Cerebellar nuclear complex (tissue), 1 donor: ENCODE data around the gene PDE4DIP.
"Not testable (repeated sequence)": the region's sequence is repeated elsewhere in the genome, so short reads cannot be mapped to it uniquely, and the experiment has no call there.

Experiments used
- DNase-seq, 2 experiments: peaks; one replicate each; lab custom pipeline; 2025; lab: John Stamatoyannopoulos, UW

Gene PDE4DIP

GRCh38 chr1:148874408-148875388 is 30.5 kb downstream of the PDE4DIP start:
- DNase-seq: not testable (repeated sequence)

- not testable (repeated sequence) for DNase-seq
Observed at GRCh38 chr1:148879812-148880416, 35.7 kb downstream of the PDE4DIP start.

- DNase-seq: not testable (repeated sequence)
Observed at GRCh38 chr1:148881261-148881660, 37.0 kb downstream of the PDE4DIP start.

DNA sequence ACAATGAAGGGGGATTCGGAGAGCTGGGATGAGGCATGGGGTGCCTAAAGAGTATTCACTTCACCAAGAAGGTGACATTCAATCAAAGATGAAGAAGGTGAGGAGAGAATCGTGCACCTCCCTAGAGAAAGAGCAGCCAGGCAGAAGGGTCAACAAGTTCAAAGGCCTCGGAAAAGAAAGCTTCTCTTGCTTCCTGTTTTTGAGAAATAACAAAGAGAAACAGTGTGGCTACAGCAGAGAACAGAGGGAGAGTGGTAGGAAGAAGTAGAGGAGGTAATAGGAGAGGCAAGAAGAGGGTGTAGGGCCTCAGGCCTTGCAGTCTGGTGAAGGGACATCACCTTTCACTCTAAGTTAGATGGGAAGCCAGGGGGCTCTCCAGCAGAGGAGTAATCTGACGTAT is 41.0 kb downstream of the PDE4DIP start:
- not testable (repeated sequence) for DNase-seq

DNA sequence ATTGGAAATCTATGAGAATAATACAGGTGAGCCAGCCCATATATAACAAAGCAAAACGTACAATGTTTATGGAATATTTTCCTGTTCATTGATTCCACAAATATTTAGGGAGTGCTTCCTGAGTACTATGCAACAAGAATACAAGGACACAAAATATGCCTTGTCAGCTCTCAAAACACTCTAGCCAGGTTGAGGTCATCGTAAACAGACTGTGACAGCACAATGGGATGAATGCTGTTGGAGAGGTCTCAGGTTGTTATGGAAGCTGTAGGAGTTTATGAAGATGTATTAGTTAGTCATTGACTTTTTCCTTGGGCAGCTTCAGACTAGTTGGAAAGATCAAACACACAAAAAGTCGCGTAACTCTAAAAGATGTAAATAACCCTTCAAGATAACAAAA is 42.1 kb downstream of the PDE4DIP start:
- not testable (repeated sequence) for DNase-seq

- not testable (repeated sequence) for DNase-seq
Observed at GRCh38 chr1:148888597-148888996, 44.4 kb downstream of the PDE4DIP start.

DNA sequence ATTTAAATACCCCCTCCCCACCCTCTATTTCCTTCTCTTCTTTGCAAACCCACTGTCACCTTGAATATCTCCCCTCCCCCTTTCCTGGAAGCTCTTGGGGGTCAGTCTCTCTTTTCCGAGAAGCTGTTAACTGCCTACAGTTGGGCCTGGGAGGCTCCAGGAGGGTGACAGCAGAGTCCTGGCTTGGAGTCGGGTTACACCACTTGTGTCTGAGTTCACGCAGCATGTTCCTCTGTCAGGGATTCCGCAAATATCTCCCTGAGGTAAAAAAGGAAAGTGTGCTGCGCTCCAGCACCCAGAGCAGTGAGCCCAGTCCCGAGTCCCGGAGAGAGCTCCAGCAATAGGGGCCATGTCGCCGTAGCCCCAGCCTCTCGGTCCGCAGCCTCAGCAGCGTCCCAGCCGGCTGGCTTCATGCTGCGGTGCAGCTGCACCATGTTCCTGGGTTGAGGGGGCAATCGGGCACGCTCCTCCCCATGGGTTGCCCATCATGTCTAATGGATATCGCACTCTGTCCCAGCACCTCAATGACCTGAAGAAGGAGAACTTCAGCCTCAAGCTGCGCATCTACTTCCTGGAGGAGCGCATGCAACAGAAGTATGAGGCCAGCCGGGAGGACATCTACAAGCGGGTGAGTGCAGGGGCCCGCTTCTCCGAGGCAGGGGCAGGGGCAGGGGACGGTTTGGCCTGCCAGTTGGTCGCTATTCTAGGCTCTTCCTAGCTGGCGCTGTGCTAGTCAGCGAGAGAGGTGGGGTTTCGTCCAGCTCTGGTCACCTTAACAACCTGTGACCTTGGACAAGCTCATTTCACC is 45.2 kb downstream of the PDE4DIP start:
- not testable (repeated sequence) for DNase-seq

DNA sequence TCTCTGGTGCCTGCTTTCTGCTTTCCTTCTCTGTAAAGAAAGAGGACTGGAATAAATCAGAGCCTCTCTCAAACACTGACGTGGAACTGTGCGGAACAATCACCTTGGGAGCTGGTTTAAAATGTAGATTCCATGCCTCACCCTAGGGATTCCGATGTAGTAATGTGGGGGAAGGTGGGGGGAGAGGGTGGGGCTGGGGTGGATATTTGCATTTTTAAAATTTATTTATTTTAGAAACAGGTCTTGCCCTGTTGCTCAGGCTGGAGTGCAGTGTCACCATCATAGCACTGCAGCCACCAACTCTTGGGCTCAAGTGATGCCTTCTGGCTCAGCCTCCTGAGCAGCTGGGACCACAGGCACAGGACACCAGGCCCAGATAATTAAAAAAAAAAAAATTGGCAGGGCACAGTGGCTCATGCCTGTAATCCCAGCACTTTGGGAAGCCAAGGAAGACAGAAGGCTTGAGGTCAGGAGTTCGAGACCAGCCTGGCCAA is 45.9 kb downstream of the PDE4DIP start:
- not testable (repeated sequence) for DNase-seq

GRCh38 chr1:148894360-148895352 is 50.4 kb downstream of the PDE4DIP start:
- not testable (repeated sequence) for DNase-seq

- DNase-seq: not testable (repeated sequence)
Observed at GRCh38 chr1:148900026-148900425, 55.8 kb downstream of the PDE4DIP start.

GRCh38 chr1:148900691-148901090 is 56.5 kb downstream of the PDE4DIP start:
- DNase-seq: not testable (repeated sequence)

DNA sequence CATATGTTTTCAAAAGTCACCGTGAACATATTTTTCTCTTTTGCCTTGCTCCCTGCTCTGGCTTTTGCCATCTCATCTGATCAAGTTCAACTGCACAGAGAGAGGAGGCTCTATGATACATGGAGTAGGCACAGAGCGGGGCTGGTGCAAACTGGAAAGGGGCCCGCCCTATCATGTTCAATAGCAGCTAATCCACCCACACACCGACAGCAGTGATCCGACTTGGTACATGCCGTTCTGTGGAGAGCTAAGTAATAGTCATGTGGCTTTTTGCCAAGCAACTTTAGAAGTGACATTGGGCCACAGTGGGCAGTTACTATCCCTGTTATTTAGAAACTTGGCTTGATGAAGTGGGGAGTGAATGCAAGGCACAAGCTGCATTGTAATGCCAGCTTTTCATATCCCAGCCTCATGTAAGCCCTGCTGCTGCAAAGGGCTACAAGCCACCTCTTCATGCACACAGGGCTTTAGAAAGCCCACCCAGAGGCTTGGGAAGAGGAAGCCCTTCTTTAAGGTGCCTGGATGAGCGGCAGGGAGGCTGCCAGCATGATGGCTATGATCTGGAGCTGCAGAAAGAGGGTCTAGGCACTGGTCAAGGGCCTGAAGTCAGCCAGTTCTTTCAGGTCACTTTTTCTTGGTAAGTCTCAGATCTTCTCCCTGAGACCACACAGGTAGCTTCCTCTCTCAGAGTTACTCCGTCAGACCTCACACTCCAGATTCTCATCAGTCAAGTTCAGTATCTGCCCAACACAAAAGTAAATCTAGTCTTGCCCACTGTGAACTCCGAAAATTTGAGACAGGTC is 57.1 kb downstream of the PDE4DIP start:
- not testable (repeated sequence) for DNase-seq

- DNase-seq: not testable (repeated sequence)
Observed at GRCh38 chr1:148901953-148902341, 57.7 kb downstream of the PDE4DIP start.

GRCh38 chr1:148909219-148909826 is 65.1 kb downstream of the PDE4DIP start:
- not testable (repeated sequence) for DNase-seq

DNA sequence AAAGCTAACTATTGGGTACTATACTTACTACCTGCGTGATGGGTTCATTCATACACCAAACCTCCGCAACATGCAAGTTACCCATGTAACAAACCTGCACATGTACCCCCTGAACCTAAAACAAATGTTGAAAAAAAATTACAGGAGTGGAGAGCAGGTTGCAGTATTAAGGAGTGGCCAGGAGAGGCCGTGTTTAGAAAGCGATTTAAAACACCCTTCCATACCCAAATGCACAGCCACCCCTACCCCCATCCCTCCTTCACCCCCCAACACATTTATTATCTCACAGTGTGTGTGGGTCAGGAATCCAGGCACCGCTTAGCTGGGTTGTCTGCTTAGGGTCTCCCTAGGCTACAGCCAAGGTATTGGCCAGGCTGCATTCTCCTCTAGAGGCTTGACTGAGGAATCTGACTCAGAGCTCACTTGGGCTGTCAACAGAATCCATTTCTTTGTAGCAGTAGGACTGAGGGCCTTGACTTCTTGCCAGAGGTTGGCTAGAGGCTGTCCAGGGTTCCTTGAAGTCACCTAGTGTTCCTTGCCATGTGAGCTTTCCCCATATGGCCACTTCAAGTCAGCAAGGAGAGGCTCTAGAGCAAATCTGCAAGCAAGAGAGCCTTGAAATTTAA is 67.2 kb downstream of the PDE4DIP start:
- DNase-seq: not testable (repeated sequence)

DNA sequence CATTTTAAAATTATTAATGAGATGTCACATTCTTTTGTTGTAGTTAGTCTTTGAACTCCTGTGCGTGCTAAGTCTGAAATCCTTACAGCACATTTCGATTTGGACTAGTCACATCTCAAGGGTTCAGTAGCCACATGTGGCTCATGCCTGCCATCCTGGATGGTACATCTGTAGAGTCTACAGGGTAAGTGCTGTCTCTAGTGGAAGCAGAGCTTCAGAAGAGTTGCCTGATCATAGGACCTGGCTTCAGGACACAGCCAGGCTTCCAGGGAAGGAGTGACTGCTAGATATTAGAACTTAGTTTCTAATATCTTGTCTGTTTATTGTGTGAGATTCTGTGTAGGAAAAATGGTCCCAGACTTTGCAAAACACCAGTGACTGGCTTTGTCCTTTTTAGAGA is 72.0 kb downstream of the PDE4DIP start:
- DNase-seq: not testable (repeated sequence)

GRCh38 chr1:148916695-148917348 is 72.6 kb downstream of the PDE4DIP start:
- DNase-seq: not testable (repeated sequence)

DNA sequence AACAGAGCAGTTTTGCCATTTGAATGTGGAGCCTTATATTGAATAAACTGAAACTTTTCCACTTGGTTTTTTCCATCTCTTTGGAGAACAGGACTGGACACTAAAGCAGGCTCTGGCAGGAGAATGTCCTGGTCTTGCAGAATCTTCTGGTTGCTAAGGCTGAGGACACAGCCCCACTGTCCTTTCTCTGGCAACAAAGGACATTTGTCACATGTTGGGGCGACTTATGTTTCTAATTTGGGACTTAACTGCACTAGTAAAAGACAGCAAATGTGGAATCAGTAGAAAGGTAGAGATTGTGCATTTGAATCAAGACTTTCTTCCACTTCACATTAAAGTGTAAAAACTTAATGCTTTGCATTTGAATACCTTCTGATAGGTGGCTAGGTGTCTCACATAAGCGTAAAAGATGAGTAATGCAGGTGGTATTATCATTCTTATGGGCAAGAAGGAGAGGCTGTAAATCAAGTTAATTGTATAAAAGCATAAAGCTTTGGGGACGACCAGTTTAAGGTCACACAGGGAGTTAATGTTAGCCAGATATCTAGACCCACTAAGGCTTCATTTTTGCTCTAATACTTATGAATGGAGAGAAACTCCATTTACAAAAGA is 74.7 kb downstream of the PDE4DIP start:
- DNase-seq: not testable (repeated sequence)
